Measurements from ENCODE around the gene LBX2. TPM values are rescaled to one million over a fixed set of nuclear protein-coding genes. Genes with fewer than 3 reads are reported as not detected.
A peak's percentile ranks its signal among the peaks of the same experiment; 100 is the strongest.

The LBX2 gene
- total RNA-seq, 1 donor: 5.4 TPM

DNA sequence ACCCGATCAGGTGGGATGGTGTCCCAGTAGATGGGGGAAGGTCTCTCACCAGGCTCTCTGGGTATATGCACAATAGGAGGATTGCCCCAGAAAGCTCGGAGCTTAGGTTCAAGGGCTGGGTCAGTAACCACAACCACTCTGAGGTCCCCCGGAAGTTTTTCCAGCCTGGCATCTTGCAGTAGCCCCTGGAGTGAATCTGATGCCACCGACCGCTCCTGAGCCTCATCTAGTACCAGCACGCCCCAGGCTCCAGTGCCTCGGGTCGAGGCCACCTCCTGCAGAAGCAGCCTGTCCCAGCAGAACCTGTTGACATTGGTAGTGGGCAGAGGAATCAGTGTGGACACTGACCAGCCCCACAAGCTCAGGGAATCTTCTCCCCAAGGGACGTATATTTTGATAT is 24.6 kb upstream of the LBX2 start:
- peak; percentile 22 for DNase-seq (ENCODE audit: insufficient read length, low spot score, missing footprints)
- Histone ChIP-seq H2AFZ (ENCODE audit: low read length) (no peak overlapping the region), H3K9me3 (ENCODE audit: low read depth, low read length) (no peaks in the 10 kb centered on the region), H3K4me2 (ENCODE audit: insufficient read depth, low read length) (no peak overlapping the region), H3K4me1 (ENCODE audit: insufficient read depth, low read length) (peaks cover 12% of the 10 kb centered on the region), H3K27me3 (ENCODE audit: insufficient read depth, low read length) (peaks cover 18% of the 10 kb centered on the region), H3K4me3 (ENCODE audit: insufficient read depth, low read length) (no peak overlapping the region), H3K79me2 (ENCODE audit: insufficient read depth, low read length) (peaks cover 20% of the 10 kb centered on the region), H4K20me1 (ENCODE audit: insufficient read depth, low read length) (peaks cover 14% of the 10 kb centered on the region), H3K27ac (ENCODE audit: low read depth, low read length) (no peak overlapping the region), H3K36me3 (ENCODE audit: insufficient read depth, low read length) (peaks cover 27% of the 10 kb centered on the region)
- no peak for TF ChIP-seq CTCF (IDR thresholded peaks at IDR 0.05; ENCODE audit: extremely low read depth, low read depth, low read length)

DNA sequence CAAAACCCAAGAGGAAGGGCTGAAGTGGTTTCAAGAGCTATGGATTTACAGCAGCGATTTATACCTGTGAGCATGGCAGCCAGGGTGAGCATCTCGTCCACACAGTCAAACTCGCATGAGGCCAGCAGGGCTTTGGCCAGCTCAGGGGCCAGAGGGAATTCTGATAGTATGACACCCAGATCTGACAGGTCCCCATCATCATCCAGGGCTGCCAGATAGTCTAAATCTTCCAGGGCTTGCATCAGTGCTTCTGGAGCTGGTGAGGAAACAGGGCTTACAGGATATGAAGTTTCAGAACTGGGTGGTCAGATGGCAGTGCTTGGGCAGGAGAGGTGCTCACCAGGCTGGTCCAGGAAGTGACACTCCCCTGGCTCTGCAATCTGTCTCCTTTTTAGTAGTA is 23.1 kb upstream of the LBX2 start:
- DNase-seq (ENCODE audit: insufficient read length, low spot score, missing footprints): peak; percentile 68
- peaks cover 5% of the 10 kb centered on the region for H3K79me2 ChIP-seq (ENCODE audit: insufficient read depth, low read length)
- no peak overlapping the region for H3K4me2 ChIP-seq (ENCODE audit: insufficient read depth, low read length)
- no peaks in the 10 kb centered on the region for H3K4me1 ChIP-seq (ENCODE audit: insufficient read depth, low read length)
- H3K27me3 ChIP-seq (ENCODE audit: insufficient read depth, low read length): peaks cover 33% of the 10 kb centered on the region
- peaks cover 4% of the 10 kb centered on the region for H4K20me1 ChIP-seq (ENCODE audit: insufficient read depth, low read length)
- peaks cover 19% of the 10 kb centered on the region for H3K36me3 ChIP-seq (ENCODE audit: insufficient read depth, low read length)
- H3K4me3 ChIP-seq (ENCODE audit: insufficient read depth, low read length): no peak overlapping the region
- no peak for TF ChIP-seq CTCF (IDR thresholded peaks at IDR 0.05; ENCODE audit: extremely low read depth, low read depth, low read length)
- no peak overlapping the region for H2AFZ ChIP-seq (ENCODE audit: low read length)
- no peak overlapping the region for H3K27ac ChIP-seq (ENCODE audit: low read depth, low read length)
- no peaks in the 10 kb centered on the region for H3K9me3 ChIP-seq (ENCODE audit: low read depth, low read length)

- H3K4me2 ChIP-seq (ENCODE audit: insufficient read depth, low read length): no peak overlapping the region
- H3K36me3 ChIP-seq (ENCODE audit: insufficient read depth, low read length): no peaks in the 10 kb centered on the region
- no peaks in the 10 kb centered on the region for H3K9me3 ChIP-seq (ENCODE audit: low read depth, low read length)
- peaks cover 88% of the 10 kb centered on the region for H3K27me3 ChIP-seq (ENCODE audit: insufficient read depth, low read length)
- no peak for TF ChIP-seq CTCF (IDR thresholded peaks at IDR 0.05; ENCODE audit: extremely low read depth, low read depth, low read length)
- no peaks in the 10 kb centered on the region for H3K4me1 ChIP-seq (ENCODE audit: insufficient read depth, low read length)
- H3K79me2 ChIP-seq (ENCODE audit: insufficient read depth, low read length): no peaks in the 10 kb centered on the region
- H3K4me3 ChIP-seq (ENCODE audit: insufficient read depth, low read length): no peak overlapping the region
- H4K20me1 ChIP-seq (ENCODE audit: insufficient read depth, low read length): no peaks in the 10 kb centered on the region
- H2AFZ ChIP-seq (ENCODE audit: low read length): no peak overlapping the region
- H3K27ac ChIP-seq (ENCODE audit: low read depth, low read length): no peak overlapping the region
- peak; percentile 43 for DNase-seq (ENCODE audit: insufficient read length, low spot score, missing footprints)
These were observed 17.2 kb upstream of the LBX2 start for GRCh38 chr2:74516650-74517049.

GRCh38 chr2:74515981-74516633 is 16.7 kb upstream of the LBX2 start:
- Histone ChIP-seq H4K20me1 (ENCODE audit: insufficient read depth, low read length) (no peaks in the 10 kb centered on the region), H3K4me3 (ENCODE audit: insufficient read depth, low read length) (peak overlapping the region; percentile 10), H2AFZ (ENCODE audit: low read length) (no peak overlapping the region), H3K36me3 (ENCODE audit: insufficient read depth, low read length) (no peaks in the 10 kb centered on the region), H3K27ac (ENCODE audit: low read depth, low read length) (no peak overlapping the region), H3K79me2 (ENCODE audit: insufficient read depth, low read length) (no peaks in the 10 kb centered on the region), H3K27me3 (ENCODE audit: insufficient read depth, low read length) (peaks cover 93% of the 10 kb centered on the region), H3K4me1 (ENCODE audit: insufficient read depth, low read length) (peaks cover 5% of the 10 kb centered on the region), H3K9me3 (ENCODE audit: low read depth, low read length) (no peaks in the 10 kb centered on the region), H3K4me2 (ENCODE audit: insufficient read depth, low read length) (peak overlapping the region; percentile 27)
- TF ChIP-seq CTCF (IDR thresholded peaks at IDR 0.05; ENCODE audit: extremely low read depth, low read depth, low read length): no peak
- DNase-seq (ENCODE audit: insufficient read length, low spot score, missing footprints): peak; percentile 96

Measured in osteoblast (primary cell).